ENCODE results near the gene MYLK.
"Not testable (repeated sequence)": the region's sequence is repeated elsewhere in the genome, so short reads cannot be mapped to it uniquely, and the experiment has no call there.

MYLK gene

GRCh38 chr3:123884203-123884831, at the start of gene MYLK:
MYLK (minus strand) TSS chr3:123884332; CDS start chr3:123793841, 90,491 bp downstream.
- DNase-seq, result no peak

DNA sequence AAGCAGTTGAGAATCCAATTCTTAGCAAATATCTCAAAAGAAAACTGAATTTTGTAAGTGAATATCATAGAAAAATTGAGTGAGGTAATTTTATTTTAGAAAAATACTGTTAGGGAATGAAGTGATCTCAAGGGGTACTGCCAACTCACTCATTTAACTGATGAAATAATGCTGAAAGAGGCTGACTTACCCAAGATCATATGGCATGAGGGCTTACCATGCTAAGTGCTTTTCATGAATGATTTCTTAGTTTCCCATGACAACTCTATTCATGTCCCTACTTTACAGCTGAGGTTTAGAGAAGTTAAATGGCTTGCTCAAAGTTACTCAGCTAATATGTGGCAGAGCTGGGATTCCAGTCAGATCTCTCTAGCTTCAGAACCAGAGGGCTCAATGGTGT, 46.3 kb upstream of the MYLK start:
- DNase-seq, result no peak

GRCh38 chr3:123929325-123929724, 45.2 kb upstream of the MYLK start:
- no peak for DNase-seq

DNA sequence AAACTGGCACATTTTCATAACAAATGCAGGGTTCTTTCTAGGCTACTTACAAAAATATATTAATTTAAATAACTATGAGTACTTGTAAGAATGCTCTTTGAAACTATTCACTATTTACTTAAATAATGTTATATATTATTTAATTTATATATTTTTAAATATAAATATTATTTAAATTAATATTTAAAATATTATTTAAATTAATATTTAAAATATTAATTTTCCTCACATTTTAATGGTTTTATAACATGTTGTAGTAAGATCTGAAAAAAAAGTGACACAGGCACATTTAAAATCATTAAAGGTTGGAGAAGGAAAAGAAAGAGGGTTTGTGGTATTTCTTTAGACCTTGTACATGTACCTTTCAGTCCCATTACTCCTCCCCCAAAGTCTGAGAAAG, 42.3 kb upstream of the MYLK start:
- no peak for DNase-seq

GRCh38 chr3:123920868-123921267, 36.7 kb upstream of the MYLK start:
- no peak for DNase-seq

- no peak for DNase-seq
Observed at GRCh38 chr3:123920383-123920782, 36.3 kb upstream of the MYLK start.

- no peak for DNase-seq
Observed at GRCh38 chr3:123919353-123919752, 35.2 kb upstream of the MYLK start.

- no peak for DNase-seq
Observed at GRCh38 chr3:123914829-123915228, 30.7 kb upstream of the MYLK start.

GRCh38 chr3:123909785-123910184, 25.7 kb upstream of the MYLK start:
- DNase-seq, result no peak

DNA sequence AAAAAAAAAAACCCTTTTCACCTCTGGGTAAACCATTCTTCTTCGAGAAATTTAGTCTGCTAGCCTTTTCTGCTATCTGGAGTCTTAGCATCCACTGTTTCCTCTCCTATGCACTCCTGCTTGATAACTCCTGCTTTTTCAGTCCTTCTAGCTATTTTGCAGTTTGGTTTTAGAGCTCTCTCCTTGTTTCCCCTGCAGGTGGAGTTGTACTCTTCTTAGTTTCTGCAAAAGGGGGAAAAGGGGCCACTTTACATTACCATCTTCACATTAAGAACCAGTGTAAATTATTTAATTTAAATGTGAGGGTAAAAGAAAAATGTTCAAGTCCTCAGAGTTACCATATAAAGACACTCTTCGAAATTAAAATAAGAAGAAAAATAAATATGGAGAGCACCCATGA, 23.6 kb upstream of the MYLK start:
- DNase-seq, result no peak

DNA sequence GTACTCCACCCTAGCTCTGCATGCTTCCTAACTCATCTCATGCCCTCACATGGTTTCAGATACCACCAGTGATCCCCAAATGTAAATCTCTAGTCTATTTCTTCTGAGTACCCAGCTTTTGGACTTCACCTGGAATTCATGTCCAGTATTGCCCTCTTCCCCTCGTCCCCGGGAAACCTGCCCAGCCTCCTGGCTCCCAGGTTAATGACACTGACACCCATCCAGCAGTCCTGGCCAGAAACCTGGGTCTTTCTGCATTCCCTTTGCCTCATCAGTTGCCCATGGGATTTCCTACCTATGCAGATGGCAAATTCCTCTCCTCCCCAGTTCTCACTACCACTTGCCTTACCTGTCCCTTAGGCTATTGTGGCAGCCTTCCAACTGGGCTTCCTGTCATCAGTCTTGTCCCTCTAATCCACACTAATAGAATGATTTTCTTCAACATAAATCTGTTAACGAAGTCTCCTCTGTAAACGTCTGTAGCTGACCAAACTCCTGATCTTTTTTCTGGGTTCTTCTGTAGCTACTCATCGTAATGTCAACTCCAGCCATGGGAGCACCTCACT, 15.3 kb upstream of the MYLK start:
- no peak for DNase-seq

GRCh38 chr3:123893012-123893411, 8.9 kb upstream of the MYLK start:
- no peak for DNase-seq

DNA sequence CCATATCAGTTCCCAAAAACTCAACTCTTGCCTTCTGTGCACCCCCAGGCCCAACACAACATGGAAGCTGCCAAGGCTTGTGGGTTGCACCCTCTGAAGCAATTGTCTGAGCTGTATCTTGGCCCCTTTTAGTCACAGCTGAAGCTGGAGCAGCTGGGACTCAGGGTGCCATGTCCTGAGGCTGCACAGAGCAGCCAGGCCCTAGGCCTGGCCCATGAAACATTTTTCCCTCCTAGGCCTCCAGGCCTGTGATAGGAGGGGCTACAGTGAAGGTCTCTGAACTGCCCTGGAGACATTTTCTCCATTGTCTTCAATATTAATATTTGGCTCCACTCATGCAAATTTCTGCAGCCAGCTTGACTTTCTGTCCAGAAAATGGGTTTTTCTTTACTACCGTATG, 8.1 kb upstream of the MYLK start:
- no peak for DNase-seq

DNA sequence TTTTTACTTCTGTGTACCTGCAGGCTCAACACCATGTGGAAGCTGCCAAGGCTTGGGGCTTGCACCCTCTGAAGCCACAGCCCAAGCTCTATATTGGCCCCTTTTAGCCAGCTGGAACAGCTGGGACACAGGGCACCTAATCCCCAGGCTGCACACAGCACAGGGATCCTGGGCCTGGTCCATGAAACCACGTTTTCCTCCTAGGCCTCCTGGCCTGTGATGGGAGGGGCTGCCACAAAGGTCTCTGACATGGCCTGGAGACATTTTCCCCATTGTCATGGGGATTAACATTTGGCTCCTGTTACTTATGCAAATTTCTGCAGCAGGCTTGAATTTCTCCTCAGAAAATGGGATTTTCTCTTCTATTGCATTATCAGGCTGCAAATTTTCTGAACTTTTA, 6.9 kb upstream of the MYLK start:
- DNase-seq, result not testable (repeated sequence)

- not testable (repeated sequence) for DNase-seq
Observed at GRCh38 chr3:123890162-123890561, 6.0 kb upstream of the MYLK start.

- DNase-seq, result no peak
Observed at GRCh38 chr3:123884993-123885392, 861 bp upstream of the MYLK start.

GRCh38 chr3:123883701-123884202, 380 bp downstream of the MYLK start:
- no peak for DNase-seq

- no peak for DNase-seq
Observed at GRCh38 chr3:123883111-123883510, 1.0 kb downstream of the MYLK start.

DNA sequence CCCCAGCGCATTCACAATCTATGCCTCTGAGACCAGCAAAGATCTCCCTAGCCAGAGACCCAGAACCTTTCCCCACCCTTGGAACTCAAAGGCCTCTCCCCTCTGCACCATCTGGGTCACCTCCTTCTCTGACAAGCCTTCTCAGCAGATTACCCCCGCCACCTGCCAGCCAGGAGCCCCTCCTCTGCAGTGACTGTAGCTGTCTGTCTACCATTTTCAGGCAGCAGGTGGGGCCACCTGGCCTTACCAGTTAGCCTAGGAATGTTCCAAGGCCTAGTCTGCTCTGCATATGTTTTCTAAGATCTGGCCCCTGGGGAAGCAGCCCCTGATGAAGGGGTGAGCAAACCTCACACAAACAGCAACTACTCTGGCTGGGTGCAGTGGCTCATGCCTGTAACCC, 2.4 kb downstream of the MYLK start:
- no peak for DNase-seq

GRCh38 chr3:123880998-123881561, 3.1 kb downstream of the MYLK start:
- DNase-seq, result no peak

DNA sequence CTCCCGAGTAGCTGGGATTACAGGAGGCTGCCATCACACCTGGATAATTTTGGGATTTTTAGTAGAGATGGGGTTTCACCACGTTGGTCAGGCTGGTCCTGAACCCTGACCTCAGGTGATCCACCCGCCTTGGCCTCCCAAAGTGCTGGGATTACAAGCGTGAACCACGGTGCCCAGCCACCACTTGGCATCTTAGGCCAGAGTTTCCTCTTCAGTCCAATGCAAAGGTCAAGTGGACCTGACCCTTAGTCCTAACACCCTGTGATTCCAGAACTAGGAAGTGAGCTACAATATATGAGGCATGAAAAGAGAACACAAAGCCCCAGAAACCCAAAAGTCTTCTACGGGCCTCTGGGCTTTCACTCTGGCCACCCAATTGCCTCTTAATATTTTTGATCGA, 5.3 kb downstream of the MYLK start:
- DNase-seq, result no peak

DNA sequence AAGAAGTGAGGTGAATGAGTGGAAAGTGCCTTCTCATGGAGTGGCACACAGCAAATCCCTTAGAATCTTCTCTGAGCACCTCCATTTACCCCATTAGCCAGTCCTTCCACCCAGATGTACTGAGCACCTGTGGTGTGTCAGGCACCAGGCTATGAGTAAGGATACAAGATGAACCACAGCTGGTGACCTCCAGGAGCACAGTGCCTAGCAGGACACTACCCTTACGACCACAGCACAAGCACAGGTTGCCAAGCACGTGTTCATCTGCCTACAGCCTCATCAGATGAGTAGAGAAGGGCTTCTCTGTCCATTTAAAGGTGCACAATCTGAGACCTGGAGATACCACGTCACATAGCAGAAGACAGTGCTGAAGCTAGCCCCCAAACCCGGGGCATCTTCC, 6.2 kb downstream of the MYLK start:
- no peak for DNase-seq

DNA sequence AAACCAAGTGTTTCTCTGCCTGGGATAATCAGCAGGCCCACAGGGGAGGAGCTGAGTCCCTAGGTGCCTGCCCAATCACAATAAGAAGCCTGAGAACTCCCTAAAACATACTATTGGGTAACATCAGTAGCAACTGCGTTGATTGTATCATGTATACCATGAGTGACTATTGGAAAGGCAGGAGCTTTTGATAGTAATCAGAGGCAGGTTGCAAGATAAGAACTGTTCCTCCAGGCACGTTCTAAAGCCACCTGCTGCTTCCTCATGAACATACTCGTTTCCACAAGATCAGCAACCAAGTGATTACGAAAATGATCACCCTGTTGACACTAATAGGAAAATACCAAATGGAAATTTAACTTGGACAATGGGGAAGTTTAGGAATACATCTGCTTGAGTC, 6.7 kb downstream of the MYLK start:
- no peak for DNase-seq

DNA sequence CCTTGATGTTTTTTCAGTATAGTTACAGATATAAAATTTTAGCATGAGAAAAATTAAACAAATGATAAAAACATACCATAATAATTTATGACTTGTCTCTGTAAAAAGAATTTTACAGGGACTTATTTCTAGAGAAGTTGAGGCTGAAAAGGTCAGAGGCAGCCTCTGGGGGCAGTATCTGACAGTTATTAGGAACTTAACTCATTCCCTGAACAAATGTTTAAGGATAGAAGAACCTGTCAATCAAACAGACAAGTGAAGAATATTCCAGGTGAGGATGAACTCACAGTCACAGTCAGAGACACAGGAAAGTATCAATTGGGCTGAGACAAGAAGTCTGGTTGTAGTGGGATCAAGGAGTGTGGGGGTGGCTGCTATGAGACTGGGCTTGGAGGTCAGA, 7.3 kb downstream of the MYLK start:
- DNase-seq, result no peak

DNA sequence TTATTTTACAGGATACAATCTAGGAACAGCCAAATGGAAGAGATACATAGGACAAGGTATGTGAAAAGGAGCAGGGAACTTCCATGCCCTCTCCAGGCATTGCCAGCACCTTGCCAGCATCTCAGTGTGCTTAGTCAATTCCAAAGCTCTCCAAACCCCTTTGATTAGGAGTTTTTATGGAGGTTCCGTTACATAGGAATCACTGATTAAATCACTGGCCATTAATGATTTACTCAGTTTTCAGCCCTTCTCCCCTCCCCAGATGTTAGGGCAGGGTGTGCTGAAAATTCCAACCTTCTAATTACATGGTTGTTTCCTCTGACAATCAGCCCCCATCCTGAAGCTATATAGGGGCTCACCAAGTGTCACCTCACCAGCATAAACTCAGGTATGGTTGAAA, 11.5 kb downstream of the MYLK start:
- no peak for DNase-seq

All from NCI-H1436 treated with DMSO at 0.1 percent for 48 hours (cell line).